Spleen (tissue), 7 donors: Measurements from ENCODE around the gene FABP2.

Experiments
- POLR2A ChIP-seq, 3 donors: fragments of 450-650 bp; IDR thresholded peaks; one replicate each; pipeline ENCODE4 v1.5.1; 2017; ENCODE audit warnings: antibody characterized with exemption in 3 of 3, mild to moderate bottlenecking in 1 of 3
- POLR2AphosphoS5 ChIP-seq, 3 donors: sonication (generic); formaldehyde crosslinking; IDR thresholded peaks; one replicate each; pipeline ENCODE4 v1.5.1; 2017; ENCODE audit warnings: antibody characterized with exemption in 3 of 3
- TF ChIP-seq, protein P1 (sequence below), 11 experiments: fragments of 200-600 bp in 7 of 11; fragments of 450-650 bp in 4 of 11; sonication (generic) in 4 of 11; IDR thresholded peaks in 8 of 11; conservative IDR thresholded peaks in 3 of 11; 1 replicate in 7 of 11; 2 replicates in 4 of 11; pipeline versions ENCODE4 v1.4.0 to v1.8.0; 2016 to 2021; ENCODE audit warnings: antibody characterized with exemption in 11 of 11, inconsistent platforms in 4 of 11, mild to moderate bottlenecking in 1 of 11
- donor health status: DM: no; HTN: no; CAD: no; lungs with moderate emphysema.
- donor health status: DM: no; HTN: no; CAD: no.
- donor health status: DM: no; HTN: no; CAD: no.

DNA sequence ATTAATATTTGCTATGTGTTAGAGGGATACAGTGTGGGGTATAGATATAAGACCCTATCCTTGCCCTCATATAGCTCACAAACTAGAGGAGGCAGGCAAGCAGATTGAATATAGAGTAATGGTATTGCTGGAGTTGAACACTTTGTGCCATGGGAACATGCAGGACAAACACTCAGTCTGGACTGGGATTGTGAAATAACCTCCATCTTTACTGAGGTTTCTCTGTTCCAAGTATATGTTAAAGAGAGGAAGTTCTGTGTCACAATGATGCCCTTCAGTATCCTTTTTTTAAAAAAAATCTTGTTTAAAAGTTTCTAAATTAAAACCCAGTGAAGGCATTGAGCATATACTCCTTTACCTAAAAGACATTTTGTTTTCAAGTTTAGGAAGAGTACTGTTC is 8.7 kb downstream of the FABP2 start:
- TF ChIP-seq, protein P1, sequence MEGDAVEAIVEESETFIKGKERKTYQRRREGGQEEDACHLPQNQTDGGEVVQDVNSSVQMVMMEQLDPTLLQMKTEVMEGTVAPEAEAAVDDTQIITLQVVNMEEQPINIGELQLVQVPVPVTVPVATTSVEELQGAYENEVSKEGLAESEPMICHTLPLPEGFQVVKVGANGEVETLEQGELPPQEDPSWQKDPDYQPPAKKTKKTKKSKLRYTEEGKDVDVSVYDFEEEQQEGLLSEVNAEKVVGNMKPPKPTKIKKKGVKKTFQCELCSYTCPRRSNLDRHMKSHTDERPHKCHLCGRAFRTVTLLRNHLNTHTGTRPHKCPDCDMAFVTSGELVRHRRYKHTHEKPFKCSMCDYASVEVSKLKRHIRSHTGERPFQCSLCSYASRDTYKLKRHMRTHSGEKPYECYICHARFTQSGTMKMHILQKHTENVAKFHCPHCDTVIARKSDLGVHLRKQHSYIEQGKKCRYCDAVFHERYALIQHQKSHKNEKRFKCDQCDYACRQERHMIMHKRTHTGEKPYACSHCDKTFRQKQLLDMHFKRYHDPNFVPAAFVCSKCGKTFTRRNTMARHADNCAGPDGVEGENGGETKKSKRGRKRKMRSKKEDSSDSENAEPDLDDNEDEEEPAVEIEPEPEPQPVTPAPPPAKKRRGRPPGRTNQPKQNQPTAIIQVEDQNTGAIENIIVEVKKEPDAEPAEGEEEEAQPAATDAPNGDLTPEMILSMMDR (IDR thresholded peaks at IDR 0.05 in 8 of 11, conservative IDR thresholded peaks at IDR 0.05 in 3 of 11): no peak
- TF ChIP-seq POLR2AphosphoS5 (IDR thresholded peaks at IDR 0.05): no peak
- no peak for TF ChIP-seq POLR2A (IDR thresholded peaks at IDR 0.05)
